Mucosa of descending colon (tissue), 3 donors: ENCODE measurements around the gene PCDHGA8. TPM values are rescaled to one million over a fixed set of nuclear protein-coding genes. Genes with fewer than 3 reads are reported as not detected.
"Not testable (repeated sequence)": the region's sequence is repeated elsewhere in the genome, so short reads cannot be mapped to it uniquely, and the experiment has no call there.

Source experiments
- ATAC-seq: fragments of 200-7000 bp; cut with Tn5 transposase; one replicate; pipeline ENCODE4 v1.9.1; 2020; ENCODE audit warnings: mild to moderate bottlenecking, moderate library complexity
- DNase-seq, 3 donors: peaks; one replicate each; pipeline ENCODE4 v3.0.0-alpha.2; 2020
- H3K36me3 ChIP-seq: fragments of 200-600 bp; one replicate; pipeline ENCODE4 v1.8.0; 2021; ENCODE audit warnings: low read depth, mild to moderate bottlenecking
- H3K4me1 ChIP-seq: fragments of 200-600 bp; one replicate; pipeline ENCODE4 v1.8.0; 2021; ENCODE audit warnings: low read depth, mild to moderate bottlenecking
- H3K4me3 ChIP-seq: fragments of 200-600 bp; one replicate; pipeline ENCODE4 v1.8.0; 2021; ENCODE audit warnings: mild to moderate bottlenecking
- H3K9me3 ChIP-seq: fragments of 200-600 bp; one replicate; pipeline ENCODE4 v1.8.0; 2021; ENCODE audit warnings: mild to moderate bottlenecking
- intact Hi-C, 2 donors: fragments of 100-400 bp; cut with DNase I in 1 of 2; cut with micrococcal nuclease in 1 of 2; formaldehyde crosslinking; loops; one replicate each; pipeline versions ENCODE4 v1.11.0 to v1.11.1; 2022; cut with DNase I, micrococcal nuclease
- long read RNA-seq, 2 donors: library from polyadenylated mRNA; unstranded; transcript quantifications; one replicate each; pipeline ENCODE4 v2.0.0, GENCODE V29; 2019 to 2021
- total RNA-seq, 3 donors: library from RNA; stranded (reverse); fragmentation: NEBNext Ultra II Directional in 2 of 3; extraction: Animal tissue kit (Norgen Biotek cat#: 25700) in 2 of 3; gene quantifications; one replicate each; pipeline versions ENCODE4 v1.2.1 to v1.2.4, GENCODE V29; 2021 to 2023
- TF ChIP-seq, protein P1 (sequence below): fragments of 200-600 bp; IDR thresholded peaks from one replicate; pipeline ENCODE4 v1.8.0; 2022; ENCODE audit warnings: antibody characterized with exemption, mild to moderate bottlenecking
- donor health status: DM: no; HTN: no; CAD: no; lungs with moderate emphysema.
- donor health status: DM: no; HTN: no; CAD: no.
- donor health status: DM: no; HTN: yes; CAD: no.

PCDHGA8 gene
- total RNA-seq = 1 to 10 TPM in 1 of 3 donors, under 1 TPM in 2; 0.78 to 3.8 (median 0.87) TPM
- long read RNA-seq, donor 1 = 0 reads
- long read RNA-seq, donor 2 = 0 reads

DNA sequence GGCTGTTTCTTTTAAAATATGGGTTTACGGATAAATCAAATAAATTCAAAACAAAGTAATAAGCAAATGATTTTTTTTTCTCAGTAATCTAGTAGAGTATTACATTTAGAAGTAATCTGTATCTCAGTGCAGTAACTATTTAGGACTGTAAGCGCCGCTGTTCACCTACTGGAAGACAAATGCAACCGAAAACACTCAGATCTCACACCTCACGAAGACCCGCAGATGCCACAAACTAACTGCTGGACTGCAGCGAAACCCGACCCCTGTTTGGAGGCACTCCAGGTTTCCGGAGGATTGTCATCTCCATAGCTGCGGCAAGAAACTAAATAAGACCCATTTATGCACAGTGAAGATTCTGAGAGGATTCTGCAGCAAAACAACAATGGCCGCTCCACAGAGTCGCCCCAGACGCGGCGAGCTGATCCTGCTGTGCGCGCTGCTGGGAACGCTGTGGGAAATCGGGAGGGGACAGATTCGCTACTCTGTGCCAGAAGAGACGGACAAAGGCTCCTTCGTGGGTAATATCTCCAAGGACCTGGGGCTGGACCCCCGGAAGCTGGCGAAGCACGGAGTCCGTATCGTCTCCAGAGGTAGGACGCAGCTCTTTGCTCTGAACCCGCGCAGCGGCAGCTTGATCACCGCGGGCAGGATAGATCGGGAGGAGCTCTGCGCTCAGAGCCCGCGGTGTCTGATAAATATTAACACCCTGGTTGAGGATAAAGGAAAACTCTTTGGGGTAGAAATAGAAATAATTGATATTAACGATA is at the start of gene PCDHGA8:
TSS of gene PCDHGA8 (plus strand) at position 205 of the 770 bp plus-strand sequence. CDS start at position 386, 181 bp downstream.
- no peak within 1 kb of the TSS for H3K4me3 ChIP-seq
- TF ChIP-seq, protein P1, sequence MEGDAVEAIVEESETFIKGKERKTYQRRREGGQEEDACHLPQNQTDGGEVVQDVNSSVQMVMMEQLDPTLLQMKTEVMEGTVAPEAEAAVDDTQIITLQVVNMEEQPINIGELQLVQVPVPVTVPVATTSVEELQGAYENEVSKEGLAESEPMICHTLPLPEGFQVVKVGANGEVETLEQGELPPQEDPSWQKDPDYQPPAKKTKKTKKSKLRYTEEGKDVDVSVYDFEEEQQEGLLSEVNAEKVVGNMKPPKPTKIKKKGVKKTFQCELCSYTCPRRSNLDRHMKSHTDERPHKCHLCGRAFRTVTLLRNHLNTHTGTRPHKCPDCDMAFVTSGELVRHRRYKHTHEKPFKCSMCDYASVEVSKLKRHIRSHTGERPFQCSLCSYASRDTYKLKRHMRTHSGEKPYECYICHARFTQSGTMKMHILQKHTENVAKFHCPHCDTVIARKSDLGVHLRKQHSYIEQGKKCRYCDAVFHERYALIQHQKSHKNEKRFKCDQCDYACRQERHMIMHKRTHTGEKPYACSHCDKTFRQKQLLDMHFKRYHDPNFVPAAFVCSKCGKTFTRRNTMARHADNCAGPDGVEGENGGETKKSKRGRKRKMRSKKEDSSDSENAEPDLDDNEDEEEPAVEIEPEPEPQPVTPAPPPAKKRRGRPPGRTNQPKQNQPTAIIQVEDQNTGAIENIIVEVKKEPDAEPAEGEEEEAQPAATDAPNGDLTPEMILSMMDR = no peak
- H3K36me3 ChIP-seq = no peaks in the 10 kb centered on the region
- intact Hi-C loops = no loop called here
- ATAC-seq (no peak), DNase-seq (no peak)
- H3K9me3 ChIP-seq = peaks cover 77% of the 10 kb centered on the region
- H3K4me1 ChIP-seq = no peaks in the 10 kb centered on the region

- Histone ChIP-seq H3K4me1 (no peaks in the 10 kb centered on the region), H3K4me3 (no peak overlapping the region), H3K9me3 (peaks cover 80% of the 10 kb centered on the region), H3K36me3 (no peaks in the 10 kb centered on the region)
- ATAC-seq = no peak
- TF ChIP-seq, protein P1 = no peak
- intact Hi-C loops = no loop called here
- no peak for DNase-seq
Observed at GRCh38 chr5:141342773-141343172, 49.7 kb upstream of the PCDHGA8 start.

DNA sequence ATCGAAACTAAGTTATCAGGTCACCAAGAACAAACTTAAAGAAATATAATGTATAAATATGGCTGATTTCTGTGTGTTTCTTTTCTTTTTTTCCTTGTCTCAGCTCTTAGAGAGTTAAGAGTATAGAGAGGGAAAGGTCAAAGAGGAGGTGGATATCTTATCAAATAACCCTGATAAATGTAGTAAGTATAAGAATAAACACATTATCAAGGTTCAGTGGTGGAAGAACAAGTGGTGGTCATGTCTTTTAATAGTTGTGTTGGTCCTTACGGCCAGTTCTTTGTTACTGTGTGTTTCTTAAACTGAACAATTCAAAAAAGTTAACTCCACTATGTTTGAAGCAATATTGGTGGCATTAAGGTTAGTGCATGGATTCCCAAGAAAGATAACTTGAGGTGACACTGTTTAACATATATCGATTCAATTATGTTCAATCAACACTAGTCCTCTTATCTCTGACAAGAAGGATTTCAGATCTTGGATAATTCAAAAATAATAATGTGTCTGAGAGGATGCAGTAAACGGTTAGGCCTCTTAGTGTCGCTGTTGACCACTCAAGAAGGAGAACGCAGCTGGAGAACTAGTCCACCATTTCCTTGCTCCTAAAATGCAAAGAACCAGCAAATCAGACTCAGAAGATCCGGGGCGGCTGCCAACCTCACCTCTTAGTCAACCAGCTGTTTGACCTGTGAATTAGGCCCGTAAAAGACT is 49.0 kb upstream of the PCDHGA8 start, which contains the start of gene PCDHGA3:
TSS of gene PCDHGA3 (plus strand) at position 588 of the 711 bp plus-strand sequence. CDS start 205 bp downstream, outside the sequence.
- ATAC-seq = no peak
- DNase-seq = no peak
- TF ChIP-seq, protein P1 = no peak
- no peak within 1 kb of the TSS for H3K4me3 ChIP-seq
- intact Hi-C loops = no loop called here
- H3K9me3 ChIP-seq = peaks cover 82% of the 10 kb centered on the region
- H3K4me1 ChIP-seq = no peaks in the 10 kb centered on the region
- H3K36me3 ChIP-seq = no peaks in the 10 kb centered on the region

DNA sequence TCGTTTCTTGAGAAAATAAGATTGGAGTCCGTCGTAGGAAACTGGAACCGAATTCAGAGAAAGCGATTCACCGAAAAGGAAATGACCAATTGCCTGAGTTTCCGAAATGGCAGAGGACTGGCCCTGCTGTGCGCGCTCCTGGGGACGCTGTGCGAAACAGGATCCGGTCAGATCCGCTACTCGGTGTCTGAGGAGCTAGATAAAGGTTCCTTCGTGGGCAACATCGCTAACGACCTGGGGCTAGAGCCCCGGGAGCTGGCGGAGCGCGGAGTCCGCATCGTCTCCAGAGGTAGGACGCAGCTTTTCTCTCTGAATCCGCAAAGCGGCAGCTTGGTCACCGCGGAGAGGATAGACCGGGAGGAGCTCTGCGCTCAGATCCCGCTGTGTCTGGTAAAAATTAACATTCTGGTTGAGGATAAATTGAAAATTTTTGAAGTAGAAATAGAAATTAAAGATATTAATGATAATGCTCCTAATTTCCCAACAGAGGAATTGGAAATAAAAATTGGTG is 48.4 kb upstream of the PCDHGA8 start:
- no peak overlapping the region for H3K4me3 ChIP-seq
- ATAC-seq = no peak
- TF ChIP-seq, protein P1 = no peak

DNA sequence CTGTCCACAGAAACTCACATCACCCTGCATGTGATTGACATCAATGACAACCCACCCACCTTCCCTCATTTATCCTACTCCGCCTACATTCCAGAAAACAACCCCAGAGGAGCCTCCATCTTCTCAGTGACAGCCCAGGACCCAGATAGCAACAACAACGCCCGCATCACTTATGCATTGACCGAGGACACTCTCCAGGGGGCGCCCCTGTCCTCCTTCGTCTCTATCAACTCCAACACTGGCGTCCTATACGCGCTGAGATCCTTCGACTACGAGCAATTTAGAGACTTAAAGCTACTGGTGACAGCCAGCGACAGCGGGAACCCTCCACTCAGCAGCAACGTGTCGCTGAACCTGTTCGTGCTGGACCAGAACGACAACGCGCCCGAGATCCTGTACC is 47.1 kb upstream of the PCDHGA8 start:
- intact Hi-C loops = no loop called here
- TF ChIP-seq, protein P1 = no peak
- no peaks in the 10 kb centered on the region for H3K36me3 ChIP-seq
- H3K9me3 ChIP-seq = peaks cover 74% of the 10 kb centered on the region
- no peak for ATAC-seq
- H3K4me1 ChIP-seq = no peaks in the 10 kb centered on the region
- no peak for DNase-seq
- H3K4me3 ChIP-seq = no peak overlapping the region

More for the DNA sequence above, 48.4 kb upstream of the PCDHGA8 start:
- no peaks in the 10 kb centered on the region for H3K36me3 ChIP-seq
- H3K9me3 ChIP-seq = peaks cover 80% of the 10 kb centered on the region
- H3K4me1 ChIP-seq = no peaks in the 10 kb centered on the region
- no peak for DNase-seq
- intact Hi-C loops = no loop called here

- H3K36me3 ChIP-seq, intact Hi-C loops, DNase-seq, H3K4me1 ChIP-seq, ATAC-seq, H3K4me3 ChIP-seq: not testable (repeated sequence)
- peaks cover 70% of the 10 kb centered on the region for H3K9me3 ChIP-seq
Observed at GRCh38 chr5:141346017-141346416, 46.4 kb upstream of the PCDHGA8 start.
